GM21717 (cell line): ENCODE measurements around the gene TIMM44.

Source experiments
- ATAC-seq: cut with Tn5 transposase; IDR thresholded peaks from one replicate; pipeline ENCODE4 v1.9.1; 2021; ENCODE audit warnings: mild to moderate bottlenecking, moderate library complexity; ENCODE audit not compliant: unreplicated experiment

The TIMM44 gene, protein sequence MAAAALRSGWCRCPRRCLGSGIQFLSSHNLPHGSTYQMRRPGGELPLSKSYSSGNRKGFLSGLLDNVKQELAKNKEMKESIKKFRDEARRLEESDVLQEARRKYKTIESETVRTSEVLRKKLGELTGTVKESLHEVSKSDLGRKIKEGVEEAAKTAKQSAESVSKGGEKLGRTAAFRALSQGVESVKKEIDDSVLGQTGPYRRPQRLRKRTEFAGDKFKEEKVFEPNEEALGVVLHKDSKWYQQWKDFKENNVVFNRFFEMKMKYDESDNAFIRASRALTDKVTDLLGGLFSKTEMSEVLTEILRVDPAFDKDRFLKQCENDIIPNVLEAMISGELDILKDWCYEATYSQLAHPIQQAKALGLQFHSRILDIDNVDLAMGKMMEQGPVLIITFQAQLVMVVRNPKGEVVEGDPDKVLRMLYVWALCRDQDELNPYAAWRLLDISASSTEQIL

DNA sequence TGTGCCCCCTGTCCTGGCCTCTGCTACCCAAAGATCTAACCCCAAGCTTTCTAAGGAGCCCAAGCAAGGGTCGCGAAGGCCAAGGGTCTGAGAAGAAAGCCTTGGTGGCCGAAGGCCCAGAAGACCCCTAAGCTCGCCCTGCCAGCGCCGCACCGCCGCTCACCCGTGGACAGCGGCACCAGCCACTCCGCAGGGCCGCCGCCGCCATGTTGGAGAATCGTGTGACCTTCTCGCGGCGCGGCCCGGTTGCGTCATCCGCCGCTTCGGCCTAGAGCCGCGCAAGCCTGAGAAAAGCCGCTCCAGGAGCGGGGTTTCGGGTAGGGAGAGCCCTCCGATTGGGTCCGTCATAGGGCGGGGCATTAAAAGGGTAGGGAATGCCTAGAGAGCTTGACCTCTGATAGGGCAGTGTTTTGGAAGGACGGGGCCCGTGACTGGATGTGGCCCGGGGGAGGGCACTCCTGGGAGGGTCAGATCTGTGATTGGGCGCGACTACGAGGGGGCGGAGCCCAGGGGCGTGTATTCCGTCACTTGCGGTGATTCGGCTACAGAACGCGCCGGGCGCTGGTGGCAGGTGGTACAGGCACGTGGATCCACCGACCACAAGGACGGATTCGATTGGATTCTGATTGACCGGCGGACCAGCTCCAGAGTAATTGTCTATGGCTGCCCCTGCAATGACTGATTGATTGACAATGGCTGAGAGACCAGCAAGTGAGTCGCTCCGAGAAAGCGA lies at the start of gene TIMM44:
TIMM44 (minus strand) TSS at position 223 of the 733 bp plus-strand sequence; CDS start at position 208, 15 bp downstream.
- peak; percentile 91 for ATAC-seq

DNA sequence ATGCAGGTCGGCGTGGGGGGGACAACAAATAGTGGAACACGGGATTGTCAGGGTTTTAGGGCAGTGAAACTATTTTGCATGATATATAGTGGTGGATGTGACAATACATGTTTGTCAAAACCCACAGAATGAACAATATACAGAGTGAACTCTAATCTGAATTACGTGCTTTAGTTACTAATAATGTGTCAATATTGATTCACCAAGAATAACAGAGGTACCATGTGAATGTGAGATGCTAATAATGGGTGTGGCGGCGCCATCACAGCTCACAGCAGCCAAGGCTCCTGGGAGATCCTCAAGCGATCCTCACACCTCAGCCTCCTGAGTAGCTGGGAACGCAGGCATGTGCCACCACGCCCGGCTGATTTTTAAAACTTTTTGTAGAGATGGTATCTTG lies 49.1 kb upstream of the TIMM44 start:
- ATAC-seq: no peak

DNA sequence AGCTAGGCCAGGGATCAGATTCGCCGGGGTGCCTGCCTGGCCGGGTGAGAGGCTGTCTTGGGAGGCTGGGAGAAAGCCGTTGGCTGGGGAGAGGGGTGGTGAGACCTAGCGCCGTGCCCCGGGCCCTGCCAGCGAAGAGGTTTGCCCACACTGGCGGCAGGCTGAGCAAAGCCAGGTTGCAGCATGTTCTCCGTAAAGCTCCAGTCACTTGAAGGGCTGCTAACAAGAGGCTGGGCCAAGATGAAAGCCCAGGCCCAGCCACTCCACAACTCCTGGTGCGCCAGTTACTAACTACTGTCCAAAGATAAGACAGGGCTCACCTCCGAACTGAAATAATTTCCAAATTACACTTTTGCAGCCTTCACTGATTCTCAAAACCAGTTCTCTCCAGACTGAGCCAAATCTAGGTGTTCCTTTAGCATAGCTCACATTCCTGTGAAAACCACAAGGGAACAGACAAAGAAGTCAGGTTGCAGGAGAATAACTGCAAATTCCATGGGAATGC lies 45.7 kb upstream of the TIMM44 start:
- no peak for ATAC-seq

DNA sequence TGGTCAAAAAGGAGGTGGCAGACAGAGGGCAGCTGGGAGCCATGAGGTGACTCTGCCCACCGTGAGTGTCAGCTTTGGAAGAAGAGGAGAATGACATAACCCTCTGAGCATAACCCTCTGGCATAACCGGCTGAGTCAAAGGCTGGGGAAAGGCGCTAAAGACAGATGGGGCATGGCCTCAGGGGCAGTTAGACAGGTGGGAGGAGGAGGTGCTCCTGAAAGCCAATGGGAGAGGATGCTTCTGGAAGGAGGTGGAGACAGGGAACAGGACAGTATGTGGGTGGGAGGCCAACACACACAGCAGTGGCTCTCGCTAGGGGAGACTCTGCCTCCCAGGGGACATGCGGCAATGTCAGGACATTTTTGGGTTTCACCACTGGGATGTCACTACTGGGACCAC lies 44.8 kb upstream of the TIMM44 start:
- no peak for ATAC-seq

DNA sequence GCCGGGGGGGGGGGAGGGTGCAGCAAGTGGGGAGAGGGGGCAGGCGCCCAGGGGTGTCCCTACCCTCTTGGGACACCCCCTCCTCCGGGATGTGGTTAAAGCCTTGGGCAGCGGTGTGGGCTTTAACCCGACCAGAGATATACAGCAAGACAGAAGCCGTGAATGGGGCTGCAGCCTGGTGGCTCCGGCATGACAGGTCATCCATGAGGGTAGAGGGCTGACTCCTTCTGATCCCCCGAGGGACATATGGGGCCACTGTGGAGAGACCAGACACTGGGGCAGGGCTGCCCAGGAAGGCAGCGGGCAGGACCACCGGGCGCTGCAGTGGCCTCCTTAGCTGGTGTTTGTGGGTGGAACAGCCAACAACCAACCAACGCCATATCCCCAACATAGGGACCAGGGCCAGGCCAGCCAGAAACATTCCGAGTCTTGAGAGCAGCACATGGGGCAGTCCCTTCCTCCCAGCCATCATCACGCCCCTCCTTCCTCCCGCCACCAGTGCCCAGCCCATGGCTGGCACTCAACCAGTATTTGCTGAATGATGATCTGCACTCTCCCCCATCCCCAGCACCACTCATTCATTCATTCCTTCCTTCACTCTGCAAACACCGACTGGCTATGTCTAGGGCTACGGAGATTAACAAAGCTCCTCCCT lies 43.8 kb upstream of the TIMM44 start:
- no peak for ATAC-seq

DNA sequence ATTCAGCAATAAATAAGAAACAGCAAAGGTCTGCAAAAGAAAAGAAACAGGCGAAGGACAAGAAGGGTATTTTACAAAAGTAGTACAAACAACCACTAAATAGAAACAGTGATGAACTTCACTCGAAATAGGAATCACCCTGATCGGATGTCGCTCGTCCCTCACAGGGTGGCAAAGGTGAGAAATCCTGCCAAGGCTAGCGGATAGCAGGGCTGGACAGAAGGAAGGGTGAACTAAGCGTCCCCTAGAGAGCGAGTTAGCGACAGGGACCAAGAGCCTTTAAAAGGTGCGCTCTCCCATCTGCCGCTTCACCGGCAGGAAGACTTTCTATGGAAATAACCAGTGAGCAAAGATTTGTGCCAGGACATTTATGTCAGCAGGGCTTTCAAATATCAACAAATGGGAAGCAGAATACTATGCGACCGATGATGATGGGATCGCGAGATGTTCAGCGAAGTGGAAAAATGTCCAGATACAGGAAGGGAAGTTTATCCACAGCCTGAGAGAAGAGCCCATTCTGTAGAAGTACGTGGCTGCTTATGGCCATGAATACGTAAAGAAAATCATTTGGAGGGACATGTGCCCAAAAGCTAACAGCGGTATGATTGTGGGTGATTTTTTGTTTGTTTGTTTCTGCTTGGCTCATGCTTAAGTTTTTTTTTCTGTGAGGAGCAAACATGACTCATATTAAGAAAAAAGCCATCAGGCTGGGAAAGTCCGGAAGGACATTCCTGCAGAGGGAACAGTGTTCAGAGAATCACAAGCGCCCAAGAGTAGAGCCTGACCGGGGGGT lies 43.1 kb upstream of the TIMM44 start:
- no peak for ATAC-seq

DNA sequence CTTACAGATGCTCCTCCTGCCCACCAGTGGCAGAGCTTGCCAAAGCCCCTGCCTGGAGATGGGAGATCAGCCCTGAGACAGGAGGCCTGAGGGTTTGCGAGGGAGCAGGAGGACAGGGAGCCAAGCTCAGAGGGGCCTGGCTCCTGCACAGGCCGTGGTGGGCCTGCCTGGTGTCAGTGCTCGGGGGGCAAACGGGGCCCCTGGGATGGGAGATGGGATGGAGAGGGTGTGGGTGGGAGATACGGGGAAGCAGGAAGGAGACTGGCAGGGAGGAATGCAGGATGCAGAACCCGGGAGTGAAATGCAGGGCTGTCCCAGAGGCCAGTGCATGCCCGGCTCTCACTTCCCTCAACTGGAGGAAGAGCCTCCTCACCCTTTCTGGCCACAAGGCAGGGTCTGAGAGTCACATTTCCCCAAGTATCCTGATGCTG lies 42.0 kb upstream of the TIMM44 start:
- no peak for ATAC-seq

DNA sequence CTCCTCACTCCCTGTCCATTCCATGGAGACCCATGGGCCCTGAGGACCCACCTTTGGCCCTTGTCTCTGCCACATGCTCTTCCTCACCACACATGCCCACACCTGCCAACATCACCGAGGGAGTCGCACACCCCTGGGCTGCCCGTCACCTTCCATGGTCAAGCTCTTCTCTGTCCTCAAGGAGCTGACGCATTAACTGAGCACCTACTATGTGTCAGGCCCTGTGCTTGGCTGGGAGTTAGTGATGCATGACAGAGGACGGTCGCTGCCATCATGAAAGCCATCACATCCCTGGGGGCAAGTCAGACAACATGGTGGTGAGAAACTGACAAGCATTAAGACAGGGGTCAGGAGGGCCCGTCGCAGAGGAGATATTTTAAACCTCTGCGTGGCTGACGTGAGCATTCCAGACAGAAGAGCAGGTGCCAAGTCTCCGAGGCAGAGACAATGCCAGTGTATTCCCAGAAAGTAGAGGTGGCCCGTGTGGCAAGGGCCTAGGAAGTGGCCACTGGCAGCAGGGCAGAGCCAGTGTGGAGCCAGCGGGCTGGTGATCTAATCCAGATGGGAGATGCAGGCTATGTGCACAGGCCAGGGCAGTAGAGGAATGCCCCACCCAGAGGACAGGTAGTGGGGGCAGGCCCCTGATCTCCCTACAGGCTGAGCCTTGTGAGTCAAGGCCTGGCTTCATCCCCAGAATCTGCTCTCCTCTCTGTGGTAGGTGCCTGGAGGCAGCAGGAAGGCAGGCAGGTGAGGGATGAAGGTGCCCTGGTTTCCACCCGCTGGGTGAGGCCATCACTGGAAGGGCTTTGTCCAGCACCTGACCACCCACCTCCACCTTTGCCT lies 40.8 kb upstream of the TIMM44 start:
- ATAC-seq: no peak

DNA sequence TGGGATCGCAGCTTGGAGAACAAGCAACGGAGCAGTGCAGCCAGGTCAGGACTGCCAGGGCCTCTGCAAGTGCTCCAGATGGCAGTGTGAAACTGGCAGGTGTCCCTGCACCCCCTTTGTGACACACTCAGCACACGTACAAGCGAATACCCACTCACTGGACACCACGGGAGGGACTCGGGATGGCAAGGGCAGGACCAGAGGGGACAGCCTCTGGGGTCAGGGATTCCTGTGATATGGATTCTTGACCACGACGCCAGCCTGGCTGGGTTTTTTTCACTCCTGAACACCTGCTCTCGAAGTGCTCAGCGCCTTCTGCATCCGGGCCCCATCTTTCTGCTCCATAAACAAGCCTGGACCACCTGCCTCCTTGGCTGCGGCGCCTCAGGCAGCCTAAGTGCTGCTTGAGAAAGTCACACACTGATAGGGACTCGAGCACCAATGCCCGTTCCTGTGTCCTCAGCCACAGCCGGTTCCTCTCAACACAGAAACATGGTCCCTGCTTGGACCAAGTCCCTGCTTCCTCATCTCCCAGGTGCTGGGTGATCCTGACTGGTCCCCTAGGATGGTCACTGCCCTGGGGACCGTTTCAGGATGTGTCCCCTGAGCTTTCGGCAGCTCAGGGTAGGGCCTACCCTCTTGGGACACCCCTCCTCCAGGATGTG lies 40.0 kb upstream of the TIMM44 start:
- no peak for ATAC-seq

DNA sequence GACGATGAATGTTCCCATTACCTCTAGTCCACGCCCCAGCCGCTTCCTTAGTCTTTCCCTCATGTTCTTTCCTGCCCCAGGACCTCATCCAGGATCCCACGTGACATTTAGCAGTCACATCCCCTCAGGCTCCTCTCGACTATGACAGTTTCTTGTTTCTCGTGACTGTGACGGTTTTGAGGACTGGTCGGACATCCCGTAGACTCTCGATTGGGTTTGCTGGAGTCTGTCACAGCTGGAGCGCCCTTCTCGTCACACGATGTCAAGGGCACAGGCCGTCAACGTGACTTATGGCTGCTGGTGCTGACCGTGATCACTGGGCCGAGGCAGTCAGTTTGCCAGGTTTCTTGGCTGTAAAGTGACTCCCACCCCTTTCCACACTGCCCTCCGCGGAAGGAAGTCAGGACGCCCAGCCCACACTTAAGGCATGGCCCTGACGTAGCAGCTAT lies 39.2 kb upstream of the TIMM44 start:
- no peak for ATAC-seq

DNA sequence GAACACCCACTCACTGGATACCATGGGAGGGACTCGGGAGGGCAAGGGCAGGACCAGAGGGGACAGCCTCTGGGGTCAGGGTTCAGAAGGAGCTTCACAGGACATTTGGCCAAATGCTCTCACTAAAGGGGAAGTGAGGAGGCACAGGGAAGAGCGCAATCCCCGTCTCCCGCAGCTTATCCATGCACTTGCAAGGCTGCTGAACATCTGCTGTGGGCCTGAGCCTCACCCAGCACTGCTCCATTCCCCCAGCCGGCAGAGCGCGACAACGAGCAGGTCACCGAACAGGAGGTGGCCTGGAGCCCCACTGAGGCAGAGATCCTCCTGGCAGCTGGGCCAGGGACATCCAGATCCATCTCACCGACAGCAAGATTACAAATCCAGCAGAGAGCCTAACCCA lies 38.6 kb upstream of the TIMM44 start:
- no peak for ATAC-seq

DNA sequence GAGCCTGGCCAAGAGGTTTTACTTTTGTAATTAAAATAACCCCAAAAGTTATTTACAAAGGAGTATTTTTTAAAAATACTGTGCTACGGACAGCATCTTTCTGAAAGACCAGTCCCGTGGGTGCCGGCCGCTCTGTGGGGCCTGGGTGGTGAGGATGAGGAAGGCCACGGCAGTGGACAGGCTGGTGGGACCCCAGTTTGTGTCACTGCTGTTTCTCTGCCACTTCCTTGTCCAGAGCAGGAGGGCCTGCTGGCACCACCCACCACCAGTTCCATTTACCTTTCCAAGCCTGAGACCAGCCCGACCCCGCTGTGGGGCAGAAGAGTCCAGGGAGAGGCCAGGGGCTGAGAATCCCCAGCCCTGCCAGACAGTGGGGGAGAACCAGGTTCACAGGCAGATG lies 38.2 kb upstream of the TIMM44 start:
- no peak for ATAC-seq

DNA sequence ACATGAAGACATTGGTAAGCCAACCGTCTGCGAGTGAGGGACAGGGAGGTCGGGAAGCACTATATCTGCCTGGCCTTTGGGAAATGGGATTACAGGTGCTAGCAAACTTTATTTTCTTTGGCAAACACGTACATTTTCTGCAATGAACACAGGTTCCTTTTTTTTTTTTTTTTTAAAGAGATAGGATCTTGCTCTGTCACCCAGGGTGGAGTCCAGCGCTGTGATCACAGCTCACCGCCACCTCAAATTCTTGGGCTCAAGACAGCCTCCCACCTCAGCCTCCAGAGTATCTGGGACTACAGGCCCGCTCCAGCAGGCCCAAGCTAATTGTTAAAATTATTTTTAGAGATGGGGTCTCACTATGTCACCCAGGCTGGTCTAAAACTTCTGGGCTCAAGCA lies 37.7 kb upstream of the TIMM44 start:
- ATAC-seq: no peak

DNA sequence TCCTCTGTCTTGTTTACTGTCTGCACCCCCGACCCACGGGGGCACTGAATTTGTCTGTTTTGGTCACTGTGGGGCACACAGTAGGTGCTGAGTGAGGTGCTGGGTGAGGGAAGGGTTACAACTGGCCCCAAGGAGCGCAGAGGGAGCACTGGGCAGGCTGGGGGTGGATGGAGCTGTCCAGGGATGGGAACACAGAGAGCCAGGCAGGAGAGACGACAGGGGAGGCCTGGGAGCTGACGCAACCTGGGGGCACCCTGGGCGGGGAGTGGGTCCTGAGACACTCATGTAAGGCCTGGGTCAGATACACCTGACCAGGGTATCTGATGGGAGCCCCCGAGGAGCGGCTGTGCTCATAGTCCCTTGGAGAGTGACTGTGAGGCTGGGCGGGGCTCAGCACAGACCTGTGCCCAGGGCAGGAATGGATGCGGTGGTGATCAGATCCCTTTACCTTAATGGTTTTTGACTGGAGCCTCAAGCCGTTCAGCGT lies 37.2 kb upstream of the TIMM44 start:
- ATAC-seq: no peak

DNA sequence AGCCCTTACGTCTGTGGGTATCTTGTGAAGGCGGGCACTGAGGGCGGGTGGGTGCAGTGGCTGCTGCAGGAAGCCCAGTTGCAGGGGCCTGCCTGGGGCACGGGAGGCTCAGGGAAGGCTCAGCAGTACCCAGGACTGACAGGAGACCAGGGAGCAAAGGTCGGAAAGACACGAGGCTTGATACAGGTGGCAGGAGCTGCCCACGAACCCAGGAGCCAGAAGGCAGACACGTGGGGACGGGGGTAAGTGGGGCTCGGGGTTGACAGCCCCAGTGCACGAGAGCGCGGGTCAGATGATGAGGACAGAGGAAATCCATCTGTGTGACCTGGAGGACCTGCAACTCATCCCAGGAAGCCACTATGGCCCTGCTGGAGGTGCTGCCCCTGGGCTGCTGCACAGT lies 36.7 kb upstream of the TIMM44 start:
- no peak for ATAC-seq

DNA sequence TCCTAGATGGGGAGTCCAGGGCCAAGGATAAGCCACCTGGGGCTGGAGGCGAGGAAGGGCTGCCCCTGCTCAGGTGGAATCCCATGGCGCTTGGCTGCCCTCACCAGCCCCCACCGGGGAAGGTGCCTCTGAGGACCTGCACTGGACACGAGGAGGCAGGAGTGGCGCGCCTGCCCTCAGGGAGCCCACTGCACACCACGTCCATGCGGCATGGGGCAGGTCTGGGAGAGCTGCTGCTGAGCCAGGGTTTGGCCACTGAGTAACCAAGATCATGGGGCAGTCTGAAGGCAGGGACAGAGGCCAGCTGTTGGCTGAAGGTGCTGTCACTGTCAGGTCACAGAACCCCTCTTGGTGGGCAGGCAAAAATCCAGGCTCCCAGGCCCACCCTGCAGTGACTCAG lies 36.1 kb upstream of the TIMM44 start:
- no peak for ATAC-seq

DNA sequence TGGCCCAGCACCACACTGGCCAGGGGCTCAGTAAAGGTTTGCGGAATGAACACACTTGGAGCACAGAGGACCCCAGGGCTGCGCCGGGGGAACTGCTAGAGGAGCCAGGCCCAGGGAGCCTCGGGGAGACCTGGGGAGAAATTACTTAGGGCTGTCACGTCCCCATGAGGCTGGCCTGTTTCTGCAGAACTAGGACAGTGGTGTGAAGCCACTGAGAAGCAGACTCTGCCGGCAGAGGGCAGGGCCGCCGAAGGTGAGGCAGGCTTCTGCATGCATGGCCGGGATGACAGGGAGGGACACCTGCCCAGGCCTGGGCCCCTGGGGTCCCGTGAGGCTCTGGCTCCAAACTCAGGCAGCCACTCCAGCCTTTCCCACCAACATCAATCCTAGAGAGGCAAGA lies 35.5 kb upstream of the TIMM44 start:
- no peak for ATAC-seq

DNA sequence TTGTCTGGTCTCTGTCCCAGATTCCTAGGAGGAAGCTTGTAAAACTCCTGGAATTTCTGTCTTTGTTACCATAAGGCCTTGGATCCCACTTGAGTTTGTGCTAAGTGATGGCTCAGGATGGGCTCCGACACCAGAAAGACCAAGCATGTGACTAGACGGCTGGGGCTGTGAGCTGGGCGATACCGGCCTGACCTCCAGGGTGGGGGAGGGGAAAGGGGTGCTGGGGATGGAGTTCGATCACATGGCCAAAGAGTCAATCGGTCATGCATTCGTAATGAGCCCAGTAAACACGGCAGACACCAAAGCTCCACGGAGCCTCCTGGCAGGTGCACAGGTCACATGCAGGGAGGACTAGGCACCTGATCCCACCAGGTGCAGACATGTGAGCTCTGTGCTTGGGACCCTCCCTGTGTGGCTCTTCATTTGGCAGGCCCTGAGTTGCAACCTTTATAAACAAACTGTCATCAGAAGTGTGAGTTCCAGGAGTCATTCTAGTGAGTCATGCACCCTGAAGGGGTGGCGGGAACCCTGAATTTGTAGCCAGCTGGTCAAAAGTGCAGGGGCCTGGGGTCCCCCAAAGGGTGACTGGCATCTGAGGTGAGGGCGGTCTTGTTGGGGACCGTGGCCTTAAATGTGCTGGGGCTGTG lies 34.8 kb upstream of the TIMM44 start:
- ATAC-seq: no peak

DNA sequence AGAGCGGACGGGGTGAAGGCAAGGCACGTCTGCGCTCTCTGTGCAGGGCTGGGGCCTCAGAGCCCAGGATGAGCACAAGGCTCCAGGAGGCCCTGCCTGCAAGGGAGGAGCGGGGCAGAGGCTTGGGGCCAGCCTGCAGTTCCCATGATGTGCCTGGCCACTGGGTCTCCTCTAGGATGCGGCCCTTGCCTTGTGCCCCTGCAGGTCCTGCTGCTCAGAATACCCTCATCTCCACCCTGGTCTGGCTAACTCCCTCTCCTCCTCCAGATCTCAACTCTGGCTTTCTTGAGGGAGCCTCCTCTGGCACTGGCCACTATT lies 34.2 kb upstream of the TIMM44 start:
- ATAC-seq: no peak
